IPS-11a (cell line): Measurements from ENCODE around the gene ITPKC.

ENCODE experiments used
- H3K4me3 ChIP-seq: one replicate; pipeline ENCODE4 v1.5.1; 2013; ENCODE audit warnings: low read depth, low read length, control low read depth

Gene ITPKC

GRCh38 chr19:40786060-40787037 is 69.4 kb downstream of the ITPKC start:
- H3K4me3 ChIP-seq = no peak overlapping the region
